Activated B cell treated with CpG ODN at 0.5 μM for 24 hours (primary cell): ENCODE data around the gene NDUFB10. TPM values are rescaled to one million over a fixed set of nuclear protein-coding genes. Genes with fewer than 3 reads are reported as not detected.
"Not testable (repeated sequence)": the region's sequence is repeated elsewhere in the genome, so short reads cannot be mapped to it uniquely, and the experiment has no call there.

Experiments used
- ATAC-seq: fragments of 200-7000 bp; cut with Tn5 transposase; one replicate; pipeline ENCODE4 v1.10.0; 2021; ENCODE audit warnings: low read depth, mild to moderate bottlenecking, moderate library complexity
- CTCF ChIA-PET: fragments of 350-600 bp; sonication (Branson Sonifier 250); formaldehyde crosslinking; loops from one replicate; lab custom pipeline; 2021; ENCODE audit warnings: antibody characterized with exemption; lab: Charles Lee
- POLR2A ChIA-PET: fragments of 350-600 bp; sonication (Branson Sonifier 250); formaldehyde crosslinking; loops from one replicate; lab custom pipeline; 2021; ENCODE audit warnings: antibody characterized with exemption; lab: Charles Lee
- DNase-seq: peaks from one replicate; pipeline ENCODE4 v3.0.0; 2022
- H3K27ac Mint-ChIP-seq: one replicate; pipeline ENCODE4 v1.8.0; 2020; ENCODE audit warnings: mixed read lengths
- H3K27me3 Mint-ChIP-seq: one replicate; pipeline ENCODE4 v1.8.0; 2021; ENCODE audit warnings: mixed read lengths
- H3K36me3 Mint-ChIP-seq: one replicate; pipeline ENCODE4 v1.8.0; 2021; ENCODE audit warnings: low read depth, mixed read lengths
- H3K4me1 Mint-ChIP-seq: one replicate; pipeline ENCODE4 v1.8.0; 2021; ENCODE audit warnings: mixed read lengths
- H3K4me3 Mint-ChIP-seq: one replicate; pipeline ENCODE4 v1.8.0; 2020; ENCODE audit warnings: mild to moderate bottlenecking, mixed read lengths
- H3K9me3 Mint-ChIP-seq: one replicate; pipeline ENCODE4 v1.8.0; 2020; ENCODE audit warnings: mixed read lengths
- intact Hi-C: fragments of 100-400 bp; cut with micrococcal nuclease; formaldehyde crosslinking; loops from one replicate; pipeline ENCODE4 v1.15.1; 2024
- total RNA-seq: library from RNA; stranded (reverse); gene quantifications from 2 replicates; pipeline ENCODE4 v1.2.3, GENCODE V29; 2022
- TF ChIP-seq, protein P1 (sequence below): fragments of 200-600 bp; IDR thresholded peaks from one replicate; pipeline ENCODE4 v1.8.0; 2022; ENCODE audit warnings: antibody characterized with exemption, mild to moderate bottlenecking

The NDUFB10 gene
- total RNA-seq, 1 donor from 2014 or later = 77.4 TPM

DNA sequence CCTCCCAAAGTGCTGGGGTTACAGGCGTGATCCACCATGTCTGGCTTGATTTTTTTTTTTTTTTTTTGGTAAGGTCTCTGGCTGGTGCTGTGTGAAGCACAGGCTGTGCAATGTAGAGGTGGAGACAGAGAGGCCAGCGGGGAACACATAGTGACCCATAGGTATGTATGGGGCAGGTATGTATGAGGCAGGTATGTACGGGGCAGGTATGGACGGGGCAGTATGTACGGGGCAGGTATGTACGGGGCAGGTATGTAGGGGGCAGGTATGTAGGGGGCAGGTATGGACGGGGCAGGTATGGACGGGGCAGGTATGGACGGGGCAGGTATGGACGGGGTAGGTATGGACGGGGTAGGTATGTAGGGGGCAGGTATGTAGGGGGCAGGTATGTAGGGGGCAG, 9.8 kb upstream of the NDUFB10 start:
- H3K4me3 Mint-ChIP-seq = no peak overlapping the region
- POLR2A ChIA-PET = interaction anchor here (0.7 to 3.0 kb wide), 3 partner anchors 15 to 17 kb away, joined by 4 to 9 read pairs (median 9); partner anchors contain the start of gene RPS2
- H3K36me3 Mint-ChIP-seq = no peaks in the 10 kb centered on the region
- H3K9me3 Mint-ChIP-seq = no peaks in the 10 kb centered on the region
- DNase-seq (no peak), ATAC-seq (no peak)
- H3K27me3 Mint-ChIP-seq = no peaks in the 10 kb centered on the region
- CTCF ChIA-PET = no interaction called here
- intact Hi-C loops = no loop called here
- H3K27ac Mint-ChIP-seq = no peak overlapping the region
- no peaks in the 10 kb centered on the region for H3K4me1 Mint-ChIP-seq
- TF ChIP-seq, protein P1, sequence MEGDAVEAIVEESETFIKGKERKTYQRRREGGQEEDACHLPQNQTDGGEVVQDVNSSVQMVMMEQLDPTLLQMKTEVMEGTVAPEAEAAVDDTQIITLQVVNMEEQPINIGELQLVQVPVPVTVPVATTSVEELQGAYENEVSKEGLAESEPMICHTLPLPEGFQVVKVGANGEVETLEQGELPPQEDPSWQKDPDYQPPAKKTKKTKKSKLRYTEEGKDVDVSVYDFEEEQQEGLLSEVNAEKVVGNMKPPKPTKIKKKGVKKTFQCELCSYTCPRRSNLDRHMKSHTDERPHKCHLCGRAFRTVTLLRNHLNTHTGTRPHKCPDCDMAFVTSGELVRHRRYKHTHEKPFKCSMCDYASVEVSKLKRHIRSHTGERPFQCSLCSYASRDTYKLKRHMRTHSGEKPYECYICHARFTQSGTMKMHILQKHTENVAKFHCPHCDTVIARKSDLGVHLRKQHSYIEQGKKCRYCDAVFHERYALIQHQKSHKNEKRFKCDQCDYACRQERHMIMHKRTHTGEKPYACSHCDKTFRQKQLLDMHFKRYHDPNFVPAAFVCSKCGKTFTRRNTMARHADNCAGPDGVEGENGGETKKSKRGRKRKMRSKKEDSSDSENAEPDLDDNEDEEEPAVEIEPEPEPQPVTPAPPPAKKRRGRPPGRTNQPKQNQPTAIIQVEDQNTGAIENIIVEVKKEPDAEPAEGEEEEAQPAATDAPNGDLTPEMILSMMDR = no peak

DNA sequence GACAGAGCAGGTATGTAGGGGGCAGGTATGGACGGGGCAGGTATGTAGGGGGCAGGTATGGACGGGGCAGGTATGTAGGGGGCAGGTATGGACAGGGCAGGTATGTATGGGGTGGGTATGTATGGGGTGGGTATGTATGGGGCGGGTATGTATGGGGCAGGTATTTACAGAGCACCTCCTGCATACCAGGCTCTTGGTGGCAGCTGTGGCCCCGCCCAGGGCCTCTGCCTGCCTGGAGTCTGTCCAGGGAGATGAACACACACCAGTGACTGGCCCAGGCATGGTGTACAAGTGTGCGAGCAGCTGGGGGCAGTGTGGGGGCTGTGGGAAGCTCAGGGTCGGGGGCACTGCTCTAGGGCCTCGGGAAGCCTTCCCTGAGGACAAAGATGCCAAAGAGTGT, 9.3 kb upstream of the NDUFB10 start:
- CTCF ChIA-PET = no interaction called here
- no peak for ATAC-seq
- H3K9me3 Mint-ChIP-seq = no peaks in the 10 kb centered on the region
- TF ChIP-seq, protein P1 = no peak
- intact Hi-C loops = no loop called here
- DNase-seq = no peak
- no peaks in the 10 kb centered on the region for H3K4me1 Mint-ChIP-seq
- no peak overlapping the region for H3K27ac Mint-ChIP-seq
- no peak overlapping the region for H3K4me3 Mint-ChIP-seq
- no peaks in the 10 kb centered on the region for H3K36me3 Mint-ChIP-seq
- H3K27me3 Mint-ChIP-seq = no peaks in the 10 kb centered on the region
- POLR2A ChIA-PET = interaction anchor here (3.0 kb wide), 1 partner anchor 14 kb away, joined by 9 read pairs; the partner anchor contains the start of gene RPS2

DNA sequence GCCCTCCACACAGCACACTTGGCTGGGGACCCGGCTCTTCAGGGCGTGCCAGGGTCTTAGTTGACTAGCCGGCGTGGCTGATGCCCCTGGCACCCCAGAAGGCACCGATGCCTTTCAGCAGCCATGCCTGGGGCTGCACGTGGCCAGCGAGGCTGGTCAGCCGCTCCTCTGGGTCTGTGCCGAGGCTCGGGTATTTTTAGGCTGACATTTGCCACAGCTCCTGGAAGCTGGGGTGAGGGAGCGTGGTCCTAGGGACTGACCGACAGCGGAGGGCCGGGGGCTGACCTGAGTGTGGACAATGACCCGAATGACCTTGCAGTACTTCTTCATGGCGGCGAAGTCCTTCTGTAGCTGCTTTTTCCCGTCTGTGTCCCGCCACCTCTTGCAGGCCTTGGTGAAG, 8.8 kb upstream of the NDUFB10 start:
- intact Hi-C loops = no loop called here
- CTCF ChIA-PET = no interaction called here
- POLR2A ChIA-PET = interaction anchor here (3.0 kb wide), 1 partner anchor 14 kb away, joined by 9 read pairs; the partner anchor contains the start of gene RPS2

DNA sequence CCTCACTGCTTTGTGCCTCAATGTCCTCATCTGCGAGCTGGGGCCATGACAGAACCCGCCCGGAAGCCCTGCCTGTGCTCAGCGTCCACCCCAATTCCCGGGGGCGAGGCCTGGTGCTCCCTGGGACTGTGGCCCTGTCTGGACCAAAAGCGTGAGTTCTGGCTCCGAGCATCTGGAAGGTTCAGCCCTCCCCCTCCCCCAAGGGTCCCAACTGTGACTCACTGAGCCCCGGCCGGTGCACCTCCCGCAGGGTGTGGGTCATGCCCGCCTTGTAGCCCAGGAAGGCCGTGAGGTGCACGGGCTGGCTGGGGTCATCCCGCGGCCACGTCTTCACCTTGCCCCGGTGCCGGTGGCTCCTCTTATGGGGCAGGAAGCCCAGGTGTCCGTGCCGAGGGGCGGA, 5.6 kb upstream of the NDUFB10 start:
- ChIA-PET POLR2A (no interaction called here), CTCF (interaction anchor here (0.7 kb wide), 1 partner anchor 176 kb away, joined by 3 read pairs; no protein-coding TSS in a partner anchor)
- Mint-ChIP-seq H3K27ac (no peak overlapping the region), H3K36me3 (no peaks in the 10 kb centered on the region), H3K4me3 (no peak overlapping the region), H3K4me1 (no peaks in the 10 kb centered on the region), H3K27me3 (no peaks in the 10 kb centered on the region), H3K9me3 (no peaks in the 10 kb centered on the region)
- DNase-seq (no peak), ATAC-seq (no peak)
- TF ChIP-seq, protein P1 = no peak
- intact Hi-C loops = no loop called here

More for the DNA sequence above, 8.8 kb upstream of the NDUFB10 start:
- Mint-ChIP-seq H3K9me3 (no peaks in the 10 kb centered on the region), H3K4me3 (no peak overlapping the region), H3K36me3 (no peaks in the 10 kb centered on the region), H3K27ac (no peak overlapping the region), H3K4me1 (no peaks in the 10 kb centered on the region), H3K27me3 (no peaks in the 10 kb centered on the region)
- TF ChIP-seq, protein P1 = no peak
- DNase-seq = no peak
- no peak for ATAC-seq

DNA sequence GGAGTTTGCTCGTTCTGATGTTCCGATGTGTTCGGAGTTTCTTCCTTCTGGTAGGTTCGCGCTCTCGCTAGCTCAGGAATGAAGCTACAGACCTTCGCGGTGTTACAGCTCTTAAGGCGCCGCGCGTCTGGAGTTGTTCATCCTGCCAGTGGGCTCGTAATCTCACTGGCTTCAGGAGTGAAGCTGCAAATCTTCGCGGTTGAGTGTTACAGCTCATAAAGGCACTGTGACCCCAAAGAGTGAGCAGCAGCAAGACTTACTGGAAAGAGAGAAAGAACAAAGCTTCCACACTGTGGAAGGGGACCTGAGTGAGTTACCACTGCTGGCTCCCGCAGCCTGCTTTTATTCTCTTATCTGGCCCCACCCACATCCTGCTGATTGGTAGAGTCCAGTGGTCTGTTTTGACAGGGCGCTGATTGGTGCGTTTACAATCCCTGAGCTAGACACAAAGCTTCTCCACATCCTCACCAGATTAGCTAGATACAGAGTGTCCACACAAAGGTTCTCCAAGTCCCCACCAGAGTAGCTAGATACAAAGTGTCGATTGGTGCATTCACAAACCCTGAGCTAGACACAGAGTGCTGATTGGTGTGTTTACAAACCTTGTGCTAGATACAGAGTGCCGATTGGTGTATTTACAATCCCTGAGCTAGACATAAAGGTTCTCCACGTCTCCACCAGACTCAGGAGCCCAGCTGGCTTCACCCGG, 1.8 kb upstream of the NDUFB10 start:
- intact Hi-C loops, H3K9me3 Mint-ChIP-seq, H3K4me3 Mint-ChIP-seq, ATAC-seq, H3K27me3 Mint-ChIP-seq, DNase-seq, H3K27ac Mint-ChIP-seq: not testable (repeated sequence)
- peaks cover 33% of the 10 kb centered on the region for H3K4me1 Mint-ChIP-seq
- ChIA-PET CTCF (interaction anchor here (1.3 kb wide), 1 partner anchor 14 kb away, joined by 3 read pairs; no protein-coding TSS in a partner anchor), POLR2A (interaction anchor here (1.1 to 9.7 kb wide), 4 partner anchors 14 to 248 kb away, joined by 3 to 351 read pairs (median 4); partner anchors contain the start of genes GFER, MLST8, MSRB1 and NOXO1)
- peaks cover 23% of the 10 kb centered on the region for H3K36me3 Mint-ChIP-seq

DNA sequence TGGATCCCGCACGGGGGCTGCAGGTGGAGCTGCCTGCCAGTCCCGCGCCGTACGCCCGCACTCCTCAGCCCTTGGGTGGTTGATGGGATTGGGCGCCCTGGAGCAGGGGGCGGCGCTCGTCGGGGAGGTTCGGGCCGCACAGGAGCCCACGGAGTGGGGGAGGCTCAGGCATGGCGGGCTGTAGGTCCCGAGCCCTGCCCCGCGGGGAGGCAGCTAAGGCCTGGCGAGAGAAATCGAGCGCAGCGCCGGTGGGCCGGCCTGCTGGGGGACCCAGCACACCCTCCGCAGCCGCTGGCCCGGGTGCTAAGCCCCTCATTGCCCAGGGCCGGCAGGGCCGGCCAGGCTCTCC, 1.2 kb upstream of the NDUFB10 start:
- H3K27ac Mint-ChIP-seq, intact Hi-C loops, H3K9me3 Mint-ChIP-seq, H3K27me3 Mint-ChIP-seq, ATAC-seq, DNase-seq, H3K4me3 Mint-ChIP-seq: not testable (repeated sequence)
- ChIA-PET CTCF (interaction anchor here (1.3 kb wide), 1 partner anchor 15 kb away, joined by 3 read pairs; no protein-coding TSS in a partner anchor), POLR2A (interaction anchor here (1.1 to 9.7 kb wide), 4 partner anchors 13 to 247 kb away, joined by 3 to 351 read pairs (median 4); partner anchors contain the start of genes GFER, MLST8, MSRB1 and NOXO1)
- H3K36me3 Mint-ChIP-seq = peaks cover 28% of the 10 kb centered on the region
- H3K4me1 Mint-ChIP-seq = peaks cover 38% of the 10 kb centered on the region
